SIG-M5 treated with dmso at 0.1 percent for 504 hours (cell line): ENCODE data around the gene TPRN.
A peak's percentile ranks its signal among the peaks of the same experiment; 100 is the strongest.
"Not testable (repeated sequence)": the region's sequence is repeated elsewhere in the genome, so short reads cannot be mapped to it uniquely, and the experiment has no call there.

ENCODE experiments used
- DNase-seq: peaks from one replicate; lab custom pipeline; 2025; ENCODE audit not compliant: unreplicated experiment; lab: John Stamatoyannopoulos, UW

The TPRN gene, protein sequence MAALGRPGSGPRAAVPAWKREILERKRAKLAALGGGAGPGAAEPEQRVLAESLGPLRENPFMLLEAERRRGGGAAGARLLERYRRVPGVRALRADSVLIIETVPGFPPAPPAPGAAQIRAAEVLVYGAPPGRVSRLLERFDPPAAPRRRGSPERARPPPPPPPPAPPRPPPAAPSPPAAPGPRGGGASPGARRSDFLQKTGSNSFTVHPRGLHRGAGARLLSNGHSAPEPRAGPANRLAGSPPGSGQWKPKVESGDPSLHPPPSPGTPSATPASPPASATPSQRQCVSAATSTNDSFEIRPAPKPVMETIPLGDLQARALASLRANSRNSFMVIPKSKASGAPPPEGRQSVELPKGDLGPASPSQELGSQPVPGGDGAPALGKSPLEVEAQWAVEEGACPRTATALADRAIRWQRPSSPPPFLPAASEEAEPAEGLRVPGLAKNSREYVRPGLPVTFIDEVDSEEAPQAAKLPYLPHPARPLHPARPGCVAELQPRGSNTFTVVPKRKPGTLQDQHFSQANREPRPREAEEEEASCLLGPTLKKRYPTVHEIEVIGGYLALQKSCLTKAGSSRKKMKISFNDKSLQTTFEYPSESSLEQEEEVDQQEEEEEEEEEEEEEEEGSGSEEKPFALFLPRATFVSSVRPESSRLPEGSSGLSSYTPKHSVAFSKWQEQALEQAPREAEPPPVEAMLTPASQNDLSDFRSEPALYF

DNA sequence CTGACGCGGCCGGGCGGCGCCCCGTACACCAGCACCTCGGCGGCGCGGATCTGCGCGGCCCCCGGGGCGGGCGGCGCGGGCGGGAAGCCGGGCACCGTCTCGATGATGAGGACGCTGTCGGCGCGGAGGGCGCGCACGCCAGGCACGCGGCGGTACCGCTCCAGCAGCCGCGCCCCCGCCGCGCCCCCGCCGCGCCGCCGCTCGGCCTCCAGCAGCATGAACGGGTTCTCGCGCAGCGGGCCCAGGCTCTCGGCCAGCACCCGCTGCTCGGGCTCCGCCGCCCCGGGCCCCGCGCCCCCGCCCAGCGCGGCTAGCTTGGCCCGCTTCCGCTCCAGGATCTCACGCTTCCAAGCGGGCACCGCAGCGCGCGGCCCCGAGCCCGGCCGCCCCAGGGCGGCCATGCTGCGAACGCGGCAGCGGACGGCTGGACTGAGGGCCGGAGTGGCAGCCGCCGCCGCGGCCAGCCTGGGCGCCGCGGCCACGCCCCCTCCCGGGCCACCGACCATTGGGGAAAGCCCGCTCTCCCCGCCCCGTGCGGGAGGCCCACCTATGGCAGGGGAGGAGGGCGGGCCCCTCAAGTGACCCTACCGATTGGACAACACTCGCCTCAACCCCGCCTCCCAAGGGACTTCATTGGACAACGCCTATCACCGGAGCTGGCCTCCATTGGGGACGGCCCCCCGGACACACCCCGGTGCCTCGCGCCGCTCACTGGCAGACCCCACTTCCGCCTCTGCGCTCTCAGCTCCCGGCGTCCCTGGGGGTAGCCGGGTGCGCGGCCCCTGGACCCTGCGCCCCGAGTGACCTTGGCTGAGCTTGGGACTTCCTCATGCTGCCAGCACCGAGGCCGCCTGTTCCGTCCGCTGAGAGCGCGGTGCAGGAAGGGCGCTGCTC, at the start of gene TPRN:
TSS of gene TPRN (minus strand) at position 431 of the 894 bp plus-strand sequence. CDS start at position 401, 30 bp downstream.
- DNase-seq = peak; percentile 99

DNA sequence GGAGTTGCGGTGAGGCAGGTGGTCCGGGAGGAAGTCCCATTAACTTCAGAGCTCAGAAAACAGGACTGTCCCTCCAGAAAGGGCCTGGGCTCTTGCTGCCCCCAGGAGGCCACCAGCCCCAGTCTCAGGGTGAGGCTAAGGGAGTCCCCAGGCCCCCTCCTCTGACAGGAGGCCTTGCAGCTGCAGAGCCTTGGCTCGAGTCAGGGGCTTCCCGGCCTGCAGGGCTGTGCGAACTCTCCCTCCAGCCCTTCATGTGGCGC, 47.3 kb upstream of the TPRN start:
- DNase-seq = no peak

- DNase-seq = no peak
Measured at GRCh38 chr9:137247135-137247915, 46.8 kb upstream of the TPRN start.

- DNase-seq = no peak
Measured at GRCh38 chr9:137245450-137246421, 45.2 kb upstream of the TPRN start.

GRCh38 chr9:137244486-137245449, 44.2 kb upstream of the TPRN start:
- DNase-seq = no peak

- DNase-seq = no peak
Measured at GRCh38 chr9:137243626-137244485, 43.3 kb upstream of the TPRN start.

DNA sequence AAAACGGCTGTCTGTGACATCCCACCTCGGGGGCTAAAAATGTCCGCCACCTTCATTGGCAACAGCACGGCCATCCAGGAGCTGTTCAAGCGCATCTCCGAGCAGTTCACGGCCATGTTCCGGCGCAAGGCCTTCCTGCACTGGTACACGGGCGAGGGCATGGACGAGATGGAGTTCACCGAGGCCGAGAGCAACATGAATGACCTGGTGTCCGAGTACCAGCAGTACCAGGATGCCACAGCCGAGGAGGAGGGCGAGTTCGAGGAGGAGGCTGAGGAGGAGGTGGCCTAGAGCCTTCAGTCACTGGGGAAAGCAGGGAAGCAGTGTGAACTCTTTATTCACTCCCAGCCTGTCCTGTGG, 42.7 kb upstream of the TPRN start:
- DNase-seq = not testable (repeated sequence)

DNA sequence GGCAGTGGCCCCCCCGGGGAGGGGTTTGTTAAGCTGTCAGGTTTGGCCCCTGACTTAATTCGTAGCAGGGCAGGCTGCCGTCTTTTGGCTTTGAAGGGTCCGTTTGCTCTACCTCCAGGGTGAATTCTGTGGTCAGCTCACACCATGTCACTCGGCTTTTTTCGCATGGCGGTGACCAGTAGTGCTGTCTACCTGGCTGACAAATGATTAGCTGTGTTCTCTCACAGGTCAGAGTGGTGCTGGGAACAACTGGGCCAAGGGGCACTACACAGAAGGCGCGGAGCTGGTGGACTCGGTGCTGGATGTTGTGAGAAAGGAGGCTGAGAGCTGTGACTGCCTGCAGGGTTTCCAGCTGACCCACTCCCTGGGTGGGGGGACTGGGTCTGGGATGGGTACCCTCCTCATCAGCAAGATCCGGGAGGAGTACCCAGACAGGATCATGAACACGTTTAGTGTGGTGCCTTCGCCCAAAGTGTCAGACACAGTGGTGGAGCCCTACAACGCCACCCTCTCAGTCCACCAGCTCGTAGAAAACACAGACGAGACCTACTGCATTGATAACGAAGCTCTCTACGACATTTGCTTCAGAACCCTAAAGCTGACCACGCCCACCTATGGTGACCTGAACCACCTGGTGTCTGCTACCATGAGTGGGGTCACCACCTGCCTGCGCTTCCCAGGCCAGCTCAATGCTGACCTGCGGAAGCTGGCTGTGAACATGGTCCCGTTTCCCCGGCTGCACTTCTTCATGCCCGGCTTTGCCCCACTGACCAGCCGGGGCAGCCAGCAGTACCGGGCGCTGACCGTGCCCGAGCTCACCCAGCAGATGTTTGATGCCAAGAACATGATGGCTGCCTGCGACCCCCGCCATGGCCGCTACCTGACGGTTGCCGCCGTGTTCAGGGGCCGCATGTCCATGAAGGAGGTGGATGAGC, 42.0 kb upstream of the TPRN start:
- DNase-seq = no peak

DNA sequence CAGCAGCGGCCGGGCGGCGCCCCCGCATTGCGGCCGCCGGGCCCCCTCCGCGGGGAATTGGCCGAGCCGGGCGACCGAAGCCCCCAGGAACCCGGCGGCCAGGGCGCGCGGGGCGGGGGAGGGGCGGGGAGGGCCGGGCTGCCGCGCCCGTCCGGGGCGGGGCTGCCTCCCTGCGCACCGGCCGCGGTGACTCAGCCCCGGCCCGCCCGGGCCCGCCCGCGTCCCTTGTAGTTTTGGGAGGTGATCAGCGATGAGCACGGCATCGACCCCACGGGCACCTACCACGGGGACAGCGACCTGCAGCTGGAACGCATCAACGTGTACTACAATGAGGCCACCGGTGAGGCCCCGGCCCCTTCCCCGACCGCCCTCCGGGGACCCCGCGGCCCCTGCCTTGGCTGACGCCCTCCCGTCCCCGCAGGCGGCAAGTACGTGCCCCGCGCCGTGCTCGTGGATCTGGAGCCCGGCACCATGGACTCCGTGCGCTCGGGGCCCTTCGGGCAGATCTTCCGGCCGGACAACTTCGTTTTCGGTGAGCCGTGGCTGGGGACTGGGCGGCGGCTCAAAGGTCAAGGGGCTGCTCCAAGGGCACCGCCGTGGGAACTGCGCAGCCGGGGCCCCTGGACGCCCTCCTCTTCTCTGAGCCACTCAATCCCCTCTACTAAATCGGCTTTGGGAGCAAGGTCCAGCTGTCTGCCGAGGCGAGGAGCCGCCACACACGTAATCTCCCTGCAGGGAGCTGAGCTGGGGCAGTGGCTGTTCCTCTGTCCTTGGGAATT, 41.1 kb upstream of the TPRN start:
- no peak for DNase-seq

- peak; percentile 99 for DNase-seq
Measured at GRCh38 chr9:137240841-137241489, 40.4 kb upstream of the TPRN start, which contains the start of gene TUBB4B. Gene TUBB4B, plus strand, starts transcription at chr9:137241287. Its CDS starts 74 bp downstream, at chr9:137241361.

- DNase-seq = peak; percentile 54
Measured at GRCh38 chr9:137240318-137240840, 39.8 kb upstream of the TPRN start.

DNA sequence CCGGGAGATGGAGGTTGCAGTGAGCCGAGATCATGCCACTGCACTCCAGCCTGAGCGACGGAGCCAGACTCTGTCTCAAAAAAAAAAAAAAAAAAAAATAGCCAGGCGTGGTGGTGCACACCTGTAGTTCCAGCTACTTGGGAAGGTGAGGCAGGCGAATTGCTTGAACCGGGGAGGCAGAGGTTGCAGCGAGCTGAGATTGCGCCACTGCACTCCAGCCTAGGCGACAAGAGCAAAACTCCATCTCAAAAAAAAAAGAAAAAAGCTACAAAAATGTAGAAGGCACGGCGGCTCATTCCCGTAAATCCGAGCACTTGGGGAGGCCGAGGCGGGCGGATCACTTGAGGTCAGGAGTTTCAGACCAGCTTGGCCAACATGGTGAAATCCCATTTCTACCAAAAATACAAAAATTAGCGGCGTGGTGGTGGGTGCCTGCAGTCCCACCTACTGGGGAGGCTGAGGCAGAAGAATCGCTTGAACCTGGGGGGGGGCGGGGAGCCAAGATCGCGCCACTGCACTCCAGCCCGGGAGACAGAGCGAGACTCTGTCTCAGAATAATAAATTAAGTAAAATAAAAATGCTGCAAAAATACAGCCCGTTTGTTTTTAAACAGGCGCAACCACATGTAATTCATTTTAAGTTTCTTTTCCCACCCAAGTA, 39.1 kb upstream of the TPRN start:
- DNase-seq = not testable (repeated sequence)

DNA sequence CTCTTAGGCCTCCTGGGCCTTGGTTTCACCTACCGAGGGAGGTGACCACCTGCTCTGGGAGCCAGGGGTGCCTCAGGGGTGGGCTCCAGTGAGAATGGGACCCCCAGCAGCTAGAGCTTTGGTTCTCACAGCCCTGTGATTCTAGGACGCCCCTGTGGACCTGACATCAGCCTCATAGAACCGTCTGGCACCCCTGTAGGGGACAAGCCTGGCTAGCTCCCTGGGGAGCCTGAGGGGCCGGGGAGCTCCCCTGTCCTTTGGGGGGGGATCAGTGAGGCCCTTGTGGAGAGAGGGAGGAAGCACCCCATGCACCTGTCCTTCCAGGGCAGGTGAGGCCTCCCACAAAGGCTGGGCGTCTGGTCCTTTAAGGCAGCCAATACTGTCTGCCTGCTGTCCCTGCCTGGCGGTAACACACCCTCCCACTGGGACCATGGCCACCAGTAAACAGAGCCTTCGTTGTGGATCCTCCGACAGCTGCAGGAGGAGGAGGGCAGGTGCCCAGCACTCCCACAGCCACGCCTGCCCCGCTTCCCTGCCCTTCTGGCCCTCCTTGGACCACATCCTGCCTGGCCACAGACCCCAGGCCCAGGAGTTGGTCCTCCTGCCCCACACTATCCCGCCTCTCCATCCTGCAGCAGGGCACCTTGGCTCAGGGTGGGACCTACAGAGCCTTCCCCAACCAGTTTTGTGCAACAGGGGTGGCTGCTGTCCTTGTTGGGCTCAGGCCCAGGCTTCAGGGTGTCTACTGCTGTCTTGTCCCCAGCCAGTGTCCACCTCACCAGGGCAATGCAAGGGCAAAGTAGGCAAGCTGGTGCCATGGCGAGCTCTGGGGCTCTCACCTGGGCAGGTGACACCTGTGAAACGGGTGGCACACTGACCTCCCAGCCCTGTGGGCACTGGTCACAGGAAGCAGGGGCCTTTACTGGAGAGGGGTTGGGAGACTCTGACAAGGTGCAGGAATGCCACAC, 37.5 kb upstream of the TPRN start:
- no peak for DNase-seq
